Measurements from ENCODE around the gene TMC1. TPM values are rescaled to one million over a fixed set of nuclear protein-coding genes. Genes with fewer than 3 reads are reported as not detected.
"Not testable (repeated sequence)": the region's sequence is repeated elsewhere in the genome, so short reads cannot be mapped to it uniquely, and the experiment has no call there.

The TMC1 gene
- total RNA-seq, 2 experiments from 2014 or later = not detected

- Mint-ChIP-seq H3K27ac (no peak overlapping the region), H3K27me3 (peaks cover 12% of the 10 kb centered on the region), H3K9me3 (ENCODE audit: low read depth) (no peaks in the 10 kb centered on the region), H3K4me1 (no peaks in the 10 kb centered on the region), H3K36me3 (no peaks in the 10 kb centered on the region), H3K4me3 (no peak overlapping the region)
- no peak for DNase-seq
- CTCF ChIA-PET = interaction anchor here (1.4 kb wide), 1 partner anchor 30 kb away, joined by 3 read pairs; no protein-coding TSS in a partner anchor
- no peak for ATAC-seq
Observed at GRCh38 chr9:72826996-72827949, 305.9 kb downstream of the TMC1 start.

- ATAC-seq = no peak
- no peaks in the 10 kb centered on the region for H3K4me1 Mint-ChIP-seq
- DNase-seq = no peak
- no peaks in the 10 kb centered on the region for H3K9me3 Mint-ChIP-seq (ENCODE audit: low read depth)
- H3K27ac Mint-ChIP-seq = no peak overlapping the region
- no peak overlapping the region for H3K4me3 Mint-ChIP-seq
- no peaks in the 10 kb centered on the region for H3K36me3 Mint-ChIP-seq
- H3K27me3 Mint-ChIP-seq = peaks cover 12% of the 10 kb centered on the region
- CTCF ChIA-PET = no interaction called here
Observed at GRCh38 chr9:72827950-72828731, 306.7 kb downstream of the TMC1 start.

GRCh38 chr9:72834994-72835393, 313.6 kb downstream of the TMC1 start:
- CTCF ChIA-PET = no interaction called here
- no peak for DNase-seq
- Mint-ChIP-seq H3K9me3 (ENCODE audit: low read depth) (no peaks in the 10 kb centered on the region), H3K27ac (no peak overlapping the region), H3K27me3 (no peaks in the 10 kb centered on the region), H3K4me1 (no peaks in the 10 kb centered on the region), H3K36me3 (no peaks in the 10 kb centered on the region), H3K4me3 (no peak overlapping the region)
- no peak for ATAC-seq

GRCh38 chr9:72836790-72837189, 315.4 kb downstream of the TMC1 start:
- Mint-ChIP-seq H3K9me3 (ENCODE audit: low read depth) (no peaks in the 10 kb centered on the region), H3K27ac (no peak overlapping the region), H3K4me1 (no peaks in the 10 kb centered on the region), H3K36me3 (no peaks in the 10 kb centered on the region), H3K4me3 (no peak overlapping the region), H3K27me3 (no peaks in the 10 kb centered on the region)
- DNase-seq = no peak
- no peak for ATAC-seq
- CTCF ChIA-PET = no interaction called here

GRCh38 chr9:72839085-72839484, 317.7 kb downstream of the TMC1 start:
- CTCF ChIA-PET = no interaction called here
- no peak for DNase-seq

GRCh38 chr9:72843520-72844439, 322.4 kb downstream of the TMC1 start:
- no peaks in the 10 kb centered on the region for H3K4me1 Mint-ChIP-seq
- H3K27me3 Mint-ChIP-seq = no peaks in the 10 kb centered on the region
- H3K27ac Mint-ChIP-seq = no peak overlapping the region
- no peaks in the 10 kb centered on the region for H3K9me3 Mint-ChIP-seq (ENCODE audit: low read depth)
- no peak overlapping the region for H3K4me3 Mint-ChIP-seq
- ATAC-seq (no peak), DNase-seq (no peak)
- CTCF ChIA-PET = no interaction called here
- H3K36me3 Mint-ChIP-seq = no peaks in the 10 kb centered on the region

More at GRCh38 chr9:72839085-72839484, 317.7 kb downstream of the TMC1 start:
- no peaks in the 10 kb centered on the region for H3K27me3 Mint-ChIP-seq
- H3K27ac Mint-ChIP-seq = no peak overlapping the region
- H3K36me3 Mint-ChIP-seq = no peaks in the 10 kb centered on the region
- no peaks in the 10 kb centered on the region for H3K4me1 Mint-ChIP-seq
- no peak for ATAC-seq
- H3K9me3 Mint-ChIP-seq (ENCODE audit: low read depth) = no peaks in the 10 kb centered on the region
- no peak overlapping the region for H3K4me3 Mint-ChIP-seq

- Mint-ChIP-seq H3K9me3 (ENCODE audit: low read depth) (no peaks in the 10 kb centered on the region), H3K27me3 (no peaks in the 10 kb centered on the region), H3K27ac (no peak overlapping the region), H3K4me1 (no peaks in the 10 kb centered on the region), H3K4me3 (no peak overlapping the region), H3K36me3 (no peaks in the 10 kb centered on the region)
- no peak for DNase-seq
- no peak for ATAC-seq
- CTCF ChIA-PET = no interaction called here
Observed at GRCh38 chr9:72844440-72844768, 323.0 kb downstream of the TMC1 start.

GRCh38 chr9:72845052-72845451, 323.6 kb downstream of the TMC1 start:
- ATAC-seq; H3K9me3 Mint-ChIP-seq (ENCODE audit: low read depth); H3K36me3 Mint-ChIP-seq; H3K27me3 Mint-ChIP-seq; H3K27ac Mint-ChIP-seq; H3K4me1 Mint-ChIP-seq; DNase-seq; H3K4me3 Mint-ChIP-seq; CTCF ChIA-PET: not testable (repeated sequence)

GRCh38 chr9:72850209-72850608, 328.8 kb downstream of the TMC1 start:
- CTCF ChIA-PET = not testable (repeated sequence)

GRCh38 chr9:72855321-72855720, 333.9 kb downstream of the TMC1 start:
- CTCF ChIA-PET = interaction anchor here (1.1 kb wide), 1 partner anchor 328 kb away, joined by 3 read pairs; no protein-coding TSS in a partner anchor
- ATAC-seq (no peak), DNase-seq (no peak)
- H3K4me1 Mint-ChIP-seq = no peaks in the 10 kb centered on the region
- no peaks in the 10 kb centered on the region for H3K27me3 Mint-ChIP-seq
- no peak overlapping the region for H3K27ac Mint-ChIP-seq
- H3K4me3 Mint-ChIP-seq = no peak overlapping the region
- H3K9me3 Mint-ChIP-seq (ENCODE audit: low read depth) = no peaks in the 10 kb centered on the region
- no peaks in the 10 kb centered on the region for H3K36me3 Mint-ChIP-seq

More at GRCh38 chr9:72850209-72850608, 328.8 kb downstream of the TMC1 start:
- not testable (repeated sequence) for H3K27ac Mint-ChIP-seq; H3K4me3 Mint-ChIP-seq; H3K36me3 Mint-ChIP-seq; ATAC-seq; H3K27me3 Mint-ChIP-seq; H3K4me1 Mint-ChIP-seq; H3K9me3 Mint-ChIP-seq (ENCODE audit: low read depth); DNase-seq

GRCh38 chr9:72855890-72856523, 334.6 kb downstream of the TMC1 start:
- no peak for ATAC-seq
- no peaks in the 10 kb centered on the region for H3K36me3 Mint-ChIP-seq
- H3K4me1 Mint-ChIP-seq = no peaks in the 10 kb centered on the region

GRCh38 chr9:72856972-72857623, 335.7 kb downstream of the TMC1 start:
- H3K4me3 Mint-ChIP-seq = no peak overlapping the region
- CTCF ChIA-PET = interaction anchor here (0.7 to 1.7 kb wide), 8 partner anchors 31 to 331 kb away, joined by 3 to 8 read pairs (median 3); no protein-coding TSS in a partner anchor

More at GRCh38 chr9:72855890-72856523, 334.6 kb downstream of the TMC1 start:
- CTCF ChIA-PET = interaction anchor here (1.1 to 1.4 kb wide), 2 partner anchors 225 to 328 kb away, joined by 3 read pairs; no protein-coding TSS in a partner anchor
- Mint-ChIP-seq H3K27ac (no peak overlapping the region), H3K27me3 (no peaks in the 10 kb centered on the region), H3K4me3 (no peak overlapping the region), H3K9me3 (ENCODE audit: low read depth) (no peaks in the 10 kb centered on the region)
- no peak for DNase-seq

More at GRCh38 chr9:72856972-72857623, 335.7 kb downstream of the TMC1 start:
- H3K27me3 Mint-ChIP-seq = no peaks in the 10 kb centered on the region
- H3K9me3 Mint-ChIP-seq (ENCODE audit: low read depth) = no peaks in the 10 kb centered on the region
- no peaks in the 10 kb centered on the region for H3K36me3 Mint-ChIP-seq
- DNase-seq (no peak), ATAC-seq (peak; percentile 23)
- H3K4me1 Mint-ChIP-seq = no peaks in the 10 kb centered on the region
- no peak overlapping the region for H3K27ac Mint-ChIP-seq

Measured in activated CD8-positive, alpha-beta memory T cell treated with anti-CD3 and anti-CD28 coated beads, Interleukin-2, amount 10 ng/mL, durations not matched to agents 7 days and 5 days (primary cell).